ENCODE data around the gene VAMP1.

VAMP1 gene

DNA sequence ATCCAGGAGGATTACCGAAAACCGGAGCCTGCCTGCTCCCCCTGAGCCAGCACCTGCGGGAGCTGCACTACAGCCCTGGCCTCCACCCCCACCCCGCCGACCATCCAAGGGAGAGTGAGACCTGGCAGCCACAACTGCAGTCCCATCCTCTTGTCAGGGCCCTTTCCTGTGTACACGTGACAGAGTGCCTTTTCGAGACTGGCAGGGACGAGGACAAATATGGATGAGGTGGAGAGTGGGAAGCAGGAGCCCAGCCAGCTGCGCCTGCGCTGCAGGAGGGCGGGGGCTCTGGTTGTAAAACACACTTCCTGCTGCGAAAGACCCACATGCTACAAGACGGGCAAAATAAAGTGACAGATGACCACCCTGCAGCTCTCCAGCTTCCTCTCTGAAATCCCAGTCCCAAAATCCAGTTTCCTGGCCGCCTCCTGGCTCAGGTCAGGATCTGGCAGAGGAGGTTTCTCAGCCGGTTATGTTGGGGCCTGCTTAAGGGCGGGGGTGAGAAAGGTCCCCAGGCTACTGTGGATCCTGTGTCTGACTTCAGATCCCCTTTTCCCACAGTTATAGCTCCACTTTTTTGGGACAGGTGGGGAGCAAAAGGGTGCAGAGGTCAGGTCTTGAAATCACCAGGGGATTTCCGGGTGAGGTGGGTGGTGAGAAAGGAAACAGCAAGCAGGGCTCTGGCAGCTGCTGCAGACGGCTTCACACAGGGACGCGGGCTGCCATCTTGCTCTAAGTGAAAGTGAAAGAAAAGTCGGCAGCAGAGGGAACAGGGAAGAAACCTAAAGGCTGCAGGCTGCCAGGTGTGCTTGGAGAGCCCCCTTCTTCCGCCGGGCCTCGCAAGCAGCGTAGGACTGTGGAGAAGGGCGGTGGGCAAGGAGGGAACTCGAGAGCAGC lies 18.9 kb downstream of the VAMP1 start, which contains the start of gene TAPBPL:
Gene TAPBPL, plus strand, starts transcription at position 695 of the 897 bp plus-strand sequence. CDS start 207 bp downstream, outside the sequence.
- no peak for DNase-seq (ENCODE audit: low read depth, low spot score)
- Histone ChIP-seq H3K27me3 (ENCODE audit: control insufficient read depth, insufficient read depth, low read length) (no peaks in the 10 kb centered on the region), H3K36me3 (ENCODE audit: control insufficient read depth, insufficient read depth, low read length) (no peaks in the 10 kb centered on the region; the same call in 1 of the 2 replicates), H3K9me3 (ENCODE audit: control insufficient read depth, insufficient read depth, low read length) (no peaks in the 10 kb centered on the region), H3K4me1 (ENCODE audit: control insufficient read depth, insufficient read depth, low read length) (peaks cover 17% of the 10 kb centered on the region), H3K4me3 (ENCODE audit: low read length) (no peak within 1 kb of the TSS), H3K27ac (ENCODE audit: low read length) (no peak within 1 kb of the TSS)
- WGBS (ENCODE audit: insufficient coverage, insufficient read length), result no CpG with 5 or more reads among the region's 27 CpGs

DNA sequence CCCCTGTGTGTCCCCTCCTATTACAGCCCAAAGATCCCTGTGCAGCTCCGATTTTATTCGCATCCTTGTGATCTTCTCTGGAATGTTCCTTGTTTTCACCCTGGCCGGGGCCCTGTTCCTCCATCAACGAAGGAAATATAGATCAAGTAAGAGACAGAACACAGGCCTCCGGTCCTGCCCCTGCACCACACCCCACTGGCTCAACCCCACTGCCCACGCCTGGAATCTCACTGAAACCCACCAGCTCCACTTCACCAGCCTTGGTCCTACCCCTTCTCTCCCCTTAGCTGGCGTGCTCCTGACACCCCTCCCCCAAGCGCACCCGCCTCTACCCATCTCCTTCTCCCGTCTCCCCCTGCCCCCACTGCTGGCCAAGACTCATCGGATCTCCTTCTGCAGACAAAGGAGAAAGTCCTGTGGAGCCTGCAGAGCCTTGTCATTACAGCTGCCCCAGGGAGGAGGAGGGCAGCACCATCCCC lies 19.6 kb downstream of the VAMP1 start:
- no peaks in the 10 kb centered on the region; the same call in 1 of the 2 replicates for H3K36me3 ChIP-seq (ENCODE audit: control insufficient read depth, insufficient read depth, low read length)
- DNase-seq (ENCODE audit: low read depth, low spot score), result no peak
- H3K27me3 ChIP-seq (ENCODE audit: control insufficient read depth, insufficient read depth, low read length), result no peaks in the 10 kb centered on the region
- H3K4me1 ChIP-seq (ENCODE audit: control insufficient read depth, insufficient read depth, low read length), result peaks cover 17% of the 10 kb centered on the region
- no CpG with 5 or more reads among the region's 11 CpGs for WGBS (ENCODE audit: insufficient coverage, insufficient read length)
- H3K4me3 ChIP-seq (ENCODE audit: low read length), result no peak overlapping the region
- no peaks in the 10 kb centered on the region for H3K9me3 ChIP-seq (ENCODE audit: control insufficient read depth, insufficient read depth, low read length)
- H3K27ac ChIP-seq (ENCODE audit: low read length), result no peak overlapping the region

DNA sequence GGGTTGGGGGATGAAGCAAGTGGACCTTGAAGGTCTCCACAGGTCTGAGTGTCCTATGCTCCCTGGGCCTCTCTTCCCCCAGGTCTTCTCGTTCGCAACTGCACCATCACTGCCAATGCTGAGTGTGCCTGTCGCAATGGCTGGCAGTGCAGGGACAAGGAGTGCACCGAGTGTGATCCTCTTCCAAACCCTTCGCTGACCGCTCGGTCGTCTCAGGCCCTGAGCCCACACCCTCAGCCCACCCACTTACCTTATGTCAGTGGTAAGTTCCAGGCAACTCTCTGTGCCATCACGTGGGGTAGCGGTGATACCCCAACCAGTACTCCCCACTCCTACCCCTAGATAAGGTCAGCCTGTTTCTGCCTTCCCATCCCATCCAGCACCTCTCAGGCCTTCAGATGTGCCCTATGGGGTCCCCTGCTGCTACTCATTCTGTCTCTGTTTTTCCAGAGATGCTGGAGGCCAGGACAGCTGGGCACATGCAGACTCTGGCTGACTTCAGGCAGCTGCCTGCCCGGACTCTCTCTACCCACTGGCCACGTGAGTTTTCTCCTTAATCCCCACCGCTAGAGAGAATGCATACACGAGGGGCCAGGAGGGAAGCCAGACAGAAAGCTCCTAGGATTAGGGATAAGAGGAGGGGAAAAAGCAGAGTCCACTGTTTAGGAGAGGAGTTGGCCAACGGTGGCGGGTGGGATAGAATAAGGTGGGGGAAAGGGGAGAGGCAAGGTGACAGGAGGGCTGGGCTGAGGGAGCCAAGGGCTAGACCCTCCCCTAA lies 20.2 kb downstream of the VAMP1 start:
- Histone ChIP-seq H3K36me3 (ENCODE audit: control insufficient read depth, insufficient read depth, low read length) (no peaks in the 10 kb centered on the region; the same call in 1 of the 2 replicates), H3K27me3 (ENCODE audit: control insufficient read depth, insufficient read depth, low read length) (no peaks in the 10 kb centered on the region), H3K4me1 (ENCODE audit: control insufficient read depth, insufficient read depth, low read length) (peaks cover 17% of the 10 kb centered on the region), H3K4me3 (ENCODE audit: low read length) (no peak overlapping the region), H3K27ac (ENCODE audit: low read length) (no peak overlapping the region), H3K9me3 (ENCODE audit: control insufficient read depth, insufficient read depth, low read length) (no peaks in the 10 kb centered on the region)
- no CpG with 5 or more reads among the region's 16 CpGs for WGBS (ENCODE audit: insufficient coverage, insufficient read length)
- DNase-seq (ENCODE audit: low read depth, low spot score), result no peak

DNA sequence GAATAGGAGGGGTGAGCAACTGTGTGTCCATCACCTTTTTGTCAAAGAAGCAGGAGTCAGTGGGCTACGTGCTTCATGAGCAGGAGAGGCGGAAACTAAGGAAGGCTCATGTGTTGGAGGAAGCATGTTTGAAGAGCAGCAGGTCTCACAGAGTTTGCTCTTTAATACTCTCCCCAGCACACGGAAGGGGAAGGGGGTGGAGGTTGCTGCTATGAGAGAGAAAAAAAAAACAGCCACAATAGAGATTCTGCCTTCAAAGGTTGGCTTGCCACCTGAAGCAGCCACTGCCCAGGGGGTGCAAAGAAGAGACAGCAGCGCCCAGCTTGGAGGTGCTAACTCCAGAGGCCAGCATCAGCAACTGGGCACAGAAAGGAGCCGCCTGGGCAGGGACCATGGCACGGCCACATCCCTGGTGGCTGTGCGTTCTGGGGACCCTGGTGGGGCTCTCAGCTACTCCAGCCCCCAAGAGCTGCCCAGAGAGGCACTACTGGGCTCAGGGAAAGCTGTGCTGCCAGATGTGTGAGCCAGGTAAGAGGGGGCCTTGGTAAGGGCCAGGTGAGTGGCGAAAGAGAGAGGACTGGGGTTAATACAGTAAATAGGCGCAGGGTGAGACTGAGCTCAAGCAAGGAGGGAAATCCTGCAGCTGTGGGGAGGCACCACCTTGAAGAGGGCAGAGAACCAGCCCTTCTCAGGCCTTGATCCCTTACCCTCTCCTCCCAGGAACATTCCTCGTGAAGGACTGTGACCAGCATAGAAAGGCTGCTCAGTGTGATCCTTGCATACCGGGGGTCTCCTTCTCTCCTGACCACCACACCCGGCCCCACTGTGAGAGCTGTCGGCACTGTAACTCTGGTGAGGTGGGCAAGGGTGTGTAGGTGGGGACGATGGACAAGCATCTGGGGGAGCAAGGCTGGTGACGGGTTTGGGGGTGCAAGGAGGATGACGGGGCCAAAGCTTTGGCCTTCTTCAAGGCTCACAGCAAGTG lies 25.5 kb downstream of the VAMP1 start, which contains the start of gene CD27:
Gene CD27, plus strand, starts transcription at position 252 of the 985 bp plus-strand sequence. Its CDS starts 141 bp downstream, at position 393.
- WGBS (ENCODE audit: insufficient coverage, insufficient read length), result no CpG with 5 or more reads among the region's 16 CpGs
- Histone ChIP-seq H3K9me3 (ENCODE audit: control insufficient read depth, insufficient read depth, low read length) (no peaks in the 10 kb centered on the region), H3K4me1 (ENCODE audit: control insufficient read depth, insufficient read depth, low read length) (no peaks in the 10 kb centered on the region), H3K36me3 (ENCODE audit: control insufficient read depth, insufficient read depth, low read length) (no peaks in the 10 kb centered on the region), H3K27me3 (ENCODE audit: control insufficient read depth, insufficient read depth, low read length) (no peaks in the 10 kb centered on the region), H3K4me3 (ENCODE audit: low read length) (no peak within 1 kb of the TSS), H3K27ac (ENCODE audit: low read length) (no peak within 1 kb of the TSS)
- no peak for DNase-seq (ENCODE audit: low read depth, low spot score)

DNA sequence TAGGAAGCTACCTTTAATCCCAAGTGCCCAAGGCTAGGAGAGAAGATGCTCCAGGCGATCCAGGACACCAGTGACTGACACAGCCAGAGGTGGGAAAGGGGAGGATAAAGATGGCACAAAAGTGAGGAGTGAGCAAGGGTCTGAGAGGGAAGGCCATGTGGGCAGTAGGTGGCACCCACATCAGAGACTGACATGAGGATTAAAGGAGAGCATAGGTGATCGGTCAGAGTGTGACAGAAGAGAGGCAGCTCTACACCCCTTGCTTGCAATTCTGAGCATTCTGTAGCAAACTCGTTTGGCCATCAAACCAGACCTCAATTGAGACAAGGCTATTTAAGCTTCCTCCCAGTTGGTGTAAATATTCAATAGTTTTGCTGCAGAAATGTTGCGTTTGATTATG lies 26.4 kb downstream of the VAMP1 start:
- Histone ChIP-seq H3K9me3 (ENCODE audit: control insufficient read depth, insufficient read depth, low read length) (no peaks in the 10 kb centered on the region), H3K27ac (ENCODE audit: low read length) (no peak overlapping the region), H3K36me3 (ENCODE audit: control insufficient read depth, insufficient read depth, low read length) (no peaks in the 10 kb centered on the region), H3K4me1 (ENCODE audit: control insufficient read depth, insufficient read depth, low read length) (no peaks in the 10 kb centered on the region), H3K27me3 (ENCODE audit: control insufficient read depth, insufficient read depth, low read length) (no peaks in the 10 kb centered on the region), H3K4me3 (ENCODE audit: low read length) (no peak overlapping the region)
- no CpG with 5 or more reads among the region's 4 CpGs for WGBS (ENCODE audit: insufficient coverage, insufficient read length)
- no peak for DNase-seq (ENCODE audit: low read depth, low spot score)

DNA sequence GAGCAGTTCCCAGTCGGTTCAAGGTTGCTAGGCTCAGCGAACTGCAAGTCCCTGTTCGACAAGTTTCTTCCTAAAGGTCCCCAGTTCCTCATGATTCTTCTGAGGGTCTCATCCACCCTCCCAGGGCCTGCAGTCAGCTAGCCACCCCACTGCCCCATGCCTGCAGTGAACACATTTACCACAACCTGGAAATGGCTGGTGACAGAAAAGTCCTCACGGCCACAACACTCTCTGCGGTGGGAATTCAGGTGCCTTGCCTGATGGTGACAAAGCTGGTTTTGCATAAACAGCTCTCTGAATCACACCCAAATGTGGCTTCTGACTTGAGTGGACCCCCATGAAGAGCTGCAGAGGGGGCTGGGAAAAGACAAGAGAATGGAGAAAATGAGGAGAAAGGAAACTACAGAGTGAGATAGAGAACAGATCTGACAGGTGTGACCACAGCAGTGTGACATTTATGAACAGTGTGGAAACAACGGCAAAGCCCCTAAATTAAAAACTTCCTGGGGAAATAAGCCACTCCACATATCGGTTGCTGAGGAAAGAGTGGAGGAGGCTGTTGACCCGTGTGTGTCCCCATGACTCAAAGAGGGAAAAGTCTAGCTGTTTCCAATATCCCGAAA lies 27.0 kb downstream of the VAMP1 start:
- no peak overlapping the region for H3K4me3 ChIP-seq (ENCODE audit: low read length)
- no CpG with 5 or more reads among the region's 9 CpGs for WGBS (ENCODE audit: insufficient coverage, insufficient read length)

DNA sequence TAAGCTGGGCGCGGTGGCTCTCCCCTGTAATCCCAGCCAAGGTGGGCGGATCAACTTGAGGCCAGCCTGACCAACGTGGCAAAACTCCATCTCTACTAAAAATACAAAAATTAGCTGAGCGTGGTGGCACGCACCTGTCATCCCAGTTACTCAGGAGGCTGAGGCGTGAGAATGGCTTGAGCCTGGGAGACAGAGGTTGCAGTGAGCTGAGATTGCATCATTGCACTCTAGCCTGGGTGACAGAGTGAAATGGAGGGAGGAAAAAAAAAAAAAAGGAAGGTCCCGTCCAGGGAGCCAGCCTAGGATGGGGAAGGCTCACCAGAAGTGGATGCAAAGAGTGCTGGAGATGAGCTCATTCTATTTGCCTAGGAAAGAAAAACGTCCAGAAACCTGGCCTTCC lies 27.6 kb downstream of the VAMP1 start:
- Histone ChIP-seq H3K9me3 (ENCODE audit: control insufficient read depth, insufficient read depth, low read length) (no peaks in the 10 kb centered on the region), H3K4me1 (ENCODE audit: control insufficient read depth, insufficient read depth, low read length) (no peaks in the 10 kb centered on the region), H3K27ac (ENCODE audit: low read length) (no peak overlapping the region), H3K36me3 (ENCODE audit: control insufficient read depth, insufficient read depth, low read length) (no peaks in the 10 kb centered on the region), H3K27me3 (ENCODE audit: control insufficient read depth, insufficient read depth, low read length) (no peaks in the 10 kb centered on the region), H3K4me3 (ENCODE audit: low read length) (no peak overlapping the region)
- WGBS (ENCODE audit: insufficient coverage, insufficient read length), result no CpG with 5 or more reads among the region's 9 CpGs
- DNase-seq (ENCODE audit: low read depth, low spot score), result no peak

More for the DNA sequence above, 27.0 kb downstream of the VAMP1 start:
- DNase-seq (ENCODE audit: low read depth, low spot score), result no peak
- Histone ChIP-seq H3K27me3 (ENCODE audit: control insufficient read depth, insufficient read depth, low read length) (no peaks in the 10 kb centered on the region), H3K4me1 (ENCODE audit: control insufficient read depth, insufficient read depth, low read length) (no peaks in the 10 kb centered on the region), H3K9me3 (ENCODE audit: control insufficient read depth, insufficient read depth, low read length) (no peaks in the 10 kb centered on the region), H3K27ac (ENCODE audit: low read length) (no peak overlapping the region), H3K36me3 (ENCODE audit: control insufficient read depth, insufficient read depth, low read length) (no peaks in the 10 kb centered on the region)

DNA sequence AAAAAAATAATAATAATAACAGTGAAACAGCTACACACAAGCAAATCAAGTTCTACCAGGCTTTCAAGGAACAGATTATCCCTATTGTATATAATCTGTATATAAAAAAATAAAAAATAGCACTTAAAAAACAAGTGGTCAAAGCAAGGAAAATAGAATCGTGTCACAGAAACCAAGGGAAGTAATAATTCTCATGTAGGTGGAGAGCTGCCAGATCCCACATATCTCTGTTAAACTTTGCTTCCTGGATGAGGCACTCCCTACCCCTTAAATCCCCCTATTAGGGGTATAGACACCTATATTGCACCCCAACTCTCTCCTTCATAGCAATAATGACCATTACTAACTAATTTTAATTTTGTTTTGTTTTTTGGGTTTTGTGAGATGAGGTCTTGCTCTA lies 30.1 kb downstream of the VAMP1 start:
- DNase-seq (ENCODE audit: low read depth, low spot score), result no peak
- H3K4me1 ChIP-seq (ENCODE audit: control insufficient read depth, insufficient read depth, low read length), result no peaks in the 10 kb centered on the region
- no peaks in the 10 kb centered on the region for H3K36me3 ChIP-seq (ENCODE audit: control insufficient read depth, insufficient read depth, low read length)
- H3K9me3 ChIP-seq (ENCODE audit: control insufficient read depth, insufficient read depth, low read length), result no peaks in the 10 kb centered on the region
- H3K27ac ChIP-seq (ENCODE audit: low read length), result no peak overlapping the region
- no peaks in the 10 kb centered on the region for H3K27me3 ChIP-seq (ENCODE audit: control insufficient read depth, insufficient read depth, low read length)
- no peak overlapping the region for H3K4me3 ChIP-seq (ENCODE audit: low read length)
- WGBS (ENCODE audit: insufficient coverage, insufficient read length), result no CpG with 5 or more reads among the region's 1 CpG

DNA sequence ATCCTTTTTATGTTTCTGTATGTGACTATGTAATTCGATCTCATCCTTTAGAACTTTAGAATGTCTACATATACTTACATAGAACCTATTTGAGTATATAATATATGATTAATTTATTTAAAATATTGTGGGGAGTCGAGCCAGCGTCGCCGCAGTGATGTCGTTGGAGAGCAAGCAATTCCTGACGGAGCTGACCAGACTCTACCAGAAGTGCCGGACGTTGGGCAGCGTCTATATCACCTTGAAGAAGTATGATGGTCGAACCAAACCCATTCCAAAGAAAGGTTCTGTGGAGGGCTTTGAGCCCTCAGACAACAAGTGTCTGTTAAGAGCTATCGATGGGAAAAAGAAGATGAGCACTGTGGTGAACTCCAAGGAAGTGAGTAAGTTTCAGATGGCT lies 32.1 kb downstream of the VAMP1 start:
- DNase-seq (ENCODE audit: low read depth, low spot score), result no peak
- Histone ChIP-seq H3K4me1 (ENCODE audit: control insufficient read depth, insufficient read depth, low read length) (peaks cover 3% of the 10 kb centered on the region; the same call in 1 of the 2 replicates), H3K9me3 (ENCODE audit: control insufficient read depth, insufficient read depth, low read length) (no peaks in the 10 kb centered on the region), H3K4me3 (ENCODE audit: low read length) (no peak overlapping the region), H3K36me3 (ENCODE audit: control insufficient read depth, insufficient read depth, low read length) (no peaks in the 10 kb centered on the region), H3K27me3 (ENCODE audit: control insufficient read depth, insufficient read depth, low read length) (no peaks in the 10 kb centered on the region), H3K27ac (ENCODE audit: low read length) (no peak overlapping the region)
- no CpG with 5 or more reads among the region's 12 CpGs for WGBS (ENCODE audit: insufficient coverage, insufficient read length)

Measured in iPS DF 6.9 (cell line).